Neural cell (in vitro differentiated cells): Measurements from ENCODE around the gene COL9A1. TPM values are rescaled to one million over a fixed set of nuclear protein-coding genes. Genes with fewer than 3 reads are reported as not detected.
A peak's percentile ranks its signal among the peaks of the same experiment; 100 is the strongest.

Experiments used
- H2AFZ ChIP-seq: fragments of 200-600, 300-800 bp; sonication (generic), shearing (Covaris generic); 2 replicates; pipeline ENCODE4 v1.6.0; 2014; ENCODE audit warnings: low read depth, mild to moderate bottlenecking, antibody characterized with exemption, low read length, moderate library complexity
- H3F3A ChIP-seq: fragments of 200-600 bp; shearing (Covaris generic); 2 replicates; pipeline ENCODE4 v1.6.1; 2016; ENCODE audit warnings: mild to moderate bottlenecking, moderate library complexity, mixed read lengths, antibody characterized with exemption, low read length; ENCODE audit not compliant: insufficient read depth, poor library complexity, severe bottlenecking
- H3K27ac ChIP-seq: fragments of 200-600, 300-800 bp; sonication (generic), shearing (Covaris generic); 2 replicates; pipeline ENCODE4 v1.5.1; 2014; ENCODE audit warnings: mild to moderate bottlenecking, low read length, moderate library complexity
- H3K27me3 ChIP-seq: fragments of 300-800, 200-600 bp; sonication (generic), shearing (Covaris generic); 2 replicates; pipeline ENCODE4 v1.6.0; 2014; ENCODE audit warnings: mild to moderate bottlenecking, low read depth, low read length, moderate library complexity; ENCODE audit not compliant: insufficient read depth
- H3K36me3 ChIP-seq: fragments of 300-800, 200-600 bp; sonication (generic), shearing (Covaris generic); 2 replicates; pipeline ENCODE4 v1.5.1; 2014; ENCODE audit warnings: mild to moderate bottlenecking, antibody characterized with exemption, low read length, moderate library complexity; ENCODE audit not compliant: insufficient read depth
- H3K4me2 ChIP-seq: fragments of 300-800, 200-600 bp; sonication (generic), shearing (Covaris generic); 2 replicates; pipeline ENCODE4 v1.6.0; 2014; ENCODE audit warnings: mild to moderate bottlenecking, low read length
- H3K4me3 ChIP-seq: fragments of 300-800, 200-600 bp; sonication (generic), shearing (Covaris generic); 2 replicates; pipeline ENCODE4 v1.5.1; 2014; ENCODE audit warnings: mild to moderate bottlenecking, low read length, moderate library complexity
- H3K79me2 ChIP-seq: fragments of 200-600 bp; shearing (Covaris generic); replicated peaks from 2 replicates; pipeline ENCODE4 v1.6.0; 2014; ENCODE audit warnings: mild to moderate bottlenecking, low read length, moderate library complexity; ENCODE audit not compliant: insufficient read depth
- H3K9ac ChIP-seq: fragments of 300-800, 200-600 bp; sonication (generic), shearing (Covaris generic); 2 replicates; pipeline ENCODE4 v1.6.1; 2016; ENCODE audit warnings: mild to moderate bottlenecking, low read length, mixed read lengths
- H3K9me2 ChIP-seq: fragments of 200-600 bp; shearing (Covaris generic); 2 replicates; pipeline ENCODE4 v1.6.1; 2016; ENCODE audit warnings: mild to moderate bottlenecking, low read length, mixed read lengths; ENCODE audit not compliant: insufficient read depth
- H3K9me3 ChIP-seq: fragments of 200-600, 300-800 bp; sonication (generic), shearing (Covaris generic); 2 replicates; pipeline ENCODE4 v1.6.1; 2016; ENCODE audit warnings: mild to moderate bottlenecking, mixed run types, low read length, moderate library complexity, mixed read lengths
- H4K20me1 ChIP-seq: fragments of 200-600 bp; shearing (Covaris generic); 2 replicates; pipeline ENCODE4 v1.6.1; 2016; ENCODE audit warnings: mild to moderate bottlenecking, mixed run types; ENCODE audit not compliant: insufficient read depth
- CTCF ChIP-seq: fragments of 450-650 bp; IDR thresholded peaks from 2 replicates; pipeline ENCODE4 v1.5.1; 2014; ENCODE audit warnings: antibody characterized with exemption, mild to moderate bottlenecking, moderate library complexity; ENCODE audit not compliant: poor library complexity, severe bottlenecking
- EP300 ChIP-seq: fragments of 450-650 bp; conservative IDR thresholded peaks from 2 replicates; pipeline ENCODE4 v1.6.1; 2014; ENCODE audit warnings: antibody characterized with exemption, mild to moderate bottlenecking, moderate library complexity; ENCODE audit not compliant: poor library complexity, severe bottlenecking
- EZH2 ChIP-seq: fragments of 200-600, 300-800 bp; shearing (Covaris generic), sonication (generic); IDR thresholded peaks from 2 replicates; pipeline ENCODE4 v1.6.1; 2014; ENCODE audit warnings: antibody characterized with exemption, low read length, borderline replicate concordance, mild to moderate bottlenecking; ENCODE audit not compliant: insufficient read depth, poor library complexity, severe bottlenecking
- MXI1 ChIP-seq: fragments of 450-650 bp; conservative IDR thresholded peaks from 2 replicates; pipeline ENCODE4 v1.6.1; 2014; ENCODE audit warnings: antibody characterized with exemption, mild to moderate bottlenecking; ENCODE audit not compliant: poor library complexity, severe bottlenecking
- REST ChIP-seq: IDR thresholded peaks from 2 replicates; pipeline ENCODE4 v1.6.1; 2012; ENCODE audit warnings: borderline replicate concordance
- SMC3 ChIP-seq: fragments of 450-650 bp; conservative IDR thresholded peaks from 2 replicates; pipeline ENCODE4 v1.6.1; 2014; ENCODE audit warnings: antibody characterized with exemption, mild to moderate bottlenecking, moderate library complexity; ENCODE audit not compliant: poor library complexity
- TAF1 ChIP-seq: IDR thresholded peaks from 2 replicates; pipeline ENCODE4 v1.6.1; 2012; ENCODE audit warnings: low read depth
- polyA plus RNA-seq: library from polyadenylated mRNA; depleted of rRNA; stranded (reverse); fragments of >200 nt; gene quantifications from 2 replicates; pipeline ENCODE4 v1.2.3, GENCODE V29; 2014

The COL9A1 gene
- polyA plus RNA-seq, 1 donor from 2014 or later = 1.0 TPM

- Histone ChIP-seq H3K4me2 (no peak overlapping the region), H3K9ac (no peak overlapping the region), H3K79me2 (no peaks in the 10 kb centered on the region), H3F3A (no peaks in the 10 kb centered on the region), H3K27me3 (peaks cover 29% of the 10 kb centered on the region), H3K36me3 (no peaks in the 10 kb centered on the region), H3K4me3 (peak overlapping the region; percentile 56), H4K20me1 (no peaks in the 10 kb centered on the region), H3K9me3 (no peaks in the 10 kb centered on the region), H2AFZ (no peak overlapping the region), H3K27ac (no peak overlapping the region), H3K9me2 (no peaks in the 10 kb centered on the region)
- no peak for TF ChIP-seq TAF1
- TF ChIP-seq MXI1 = no peak
- TF ChIP-seq REST = no peak
- TF ChIP-seq CTCF = no peak
- no peak for TF ChIP-seq SMC3
- TF ChIP-seq EP300 = no peak
These were observed 21.0 kb downstream of the COL9A1 start for GRCh38 chr6:70281923-70282311.

GRCh38 chr6:70280400-70280853 is 22.5 kb downstream of the COL9A1 start:
- H2AFZ ChIP-seq = no peak overlapping the region
- H3K79me2 ChIP-seq = no peaks in the 10 kb centered on the region
- no peaks in the 10 kb centered on the region for H4K20me1 ChIP-seq
- no peak overlapping the region for H3K9ac ChIP-seq
- no peak overlapping the region for H3K4me3 ChIP-seq
- H3K27ac ChIP-seq = no peak overlapping the region
- TF ChIP-seq REST = no peak
- no peak for TF ChIP-seq SMC3
- TF ChIP-seq CTCF = no peak
- TF ChIP-seq EZH2 = no peak
- no peak for TF ChIP-seq MXI1
- H3K4me2 ChIP-seq = no peak overlapping the region
- peaks cover 29% of the 10 kb centered on the region for H3K27me3 ChIP-seq
- H3K36me3 ChIP-seq = no peaks in the 10 kb centered on the region
- H3K9me2 ChIP-seq = no peaks in the 10 kb centered on the region
- no peaks in the 10 kb centered on the region for H3K9me3 ChIP-seq
- no peaks in the 10 kb centered on the region for H3F3A ChIP-seq
